Measurements from ENCODE around the gene LCE3E.

LCE3E gene

DNA sequence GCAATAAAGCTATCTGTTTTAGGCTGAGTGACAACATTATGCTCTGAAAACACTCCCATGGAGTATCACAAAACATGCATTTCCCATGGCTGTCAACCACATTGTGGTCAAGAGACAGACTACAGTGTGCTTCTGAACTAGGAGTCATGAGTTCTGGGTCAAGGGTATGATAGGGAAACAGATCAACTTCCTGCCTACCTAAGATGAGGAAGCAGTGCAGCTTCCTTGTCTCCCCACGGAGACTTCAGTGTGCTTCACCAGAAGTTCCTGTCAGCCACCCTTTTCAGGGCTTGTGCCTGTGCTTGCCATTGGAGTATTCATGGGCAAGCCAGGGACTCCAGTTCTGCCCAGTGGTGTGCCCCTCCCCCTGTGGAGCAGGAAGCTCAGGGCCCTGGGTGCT is 19.9 kb downstream of the LCE3E start:
- H3K27ac ChIP-seq (ENCODE audit: low read length) = no peak overlapping the region
- H3K27me3 ChIP-seq (ENCODE audit: low read depth, low read length) = no peaks in the 10 kb centered on the region
- H3K9me3 ChIP-seq (ENCODE audit: control insufficient read depth in 1 of 2, low read length in 2 of 2) = peaks cover 0 to 7% of the 10 kb centered on the region in 2 donors
- H3K4me1 ChIP-seq (ENCODE audit: control insufficient read depth in 1 of 2, insufficient read depth in 2 of 2, low read length in 2 of 2) = no peaks in the 10 kb centered on the region
- no peak overlapping the region for H3K4me3 ChIP-seq (ENCODE audit: low read depth in 1 of 2, low read length in 2 of 2)
- H3K36me3 ChIP-seq (ENCODE audit: control insufficient read depth in 1 of 2, insufficient read depth in 2 of 2, low read length in 2 of 2) = no peaks in the 10 kb centered on the region

DNA sequence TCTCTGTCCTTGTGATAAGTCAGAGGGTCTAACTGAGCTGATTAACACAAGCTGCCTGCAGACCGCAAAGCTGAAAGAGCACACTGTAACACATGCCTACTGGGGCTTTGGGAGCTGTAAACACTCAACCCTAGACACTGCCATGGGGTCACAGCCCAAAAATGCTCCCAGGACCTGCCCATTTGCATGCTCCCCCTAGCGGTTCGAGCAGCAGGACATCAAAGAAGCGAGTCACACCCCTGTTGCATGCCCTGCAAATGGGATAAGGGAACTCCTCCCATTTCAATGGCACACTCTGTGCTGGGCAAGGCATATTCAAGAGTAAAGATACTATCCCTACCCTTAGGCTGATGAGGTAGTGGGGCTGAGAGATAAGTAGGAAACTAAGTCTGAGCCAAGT is 22.8 kb downstream of the LCE3E start:
- H3K36me3 ChIP-seq (ENCODE audit: control insufficient read depth in 1 of 2, insufficient read depth in 2 of 2, low read length in 2 of 2) = no peaks in the 10 kb centered on the region
- no peak overlapping the region for H3K4me3 ChIP-seq (ENCODE audit: low read depth in 1 of 2, low read length in 2 of 2)
- H3K27me3 ChIP-seq (ENCODE audit: low read depth, low read length) = no peaks in the 10 kb centered on the region
- H3K9me3 ChIP-seq (ENCODE audit: control insufficient read depth in 1 of 2, low read length in 2 of 2) = peaks cover 0 to 7% of the 10 kb centered on the region in 2 donors
- no peaks in the 10 kb centered on the region for H3K4me1 ChIP-seq (ENCODE audit: control insufficient read depth in 1 of 2, insufficient read depth in 2 of 2, low read length in 2 of 2)
- no peak overlapping the region for H3K27ac ChIP-seq (ENCODE audit: low read length)

DNA sequence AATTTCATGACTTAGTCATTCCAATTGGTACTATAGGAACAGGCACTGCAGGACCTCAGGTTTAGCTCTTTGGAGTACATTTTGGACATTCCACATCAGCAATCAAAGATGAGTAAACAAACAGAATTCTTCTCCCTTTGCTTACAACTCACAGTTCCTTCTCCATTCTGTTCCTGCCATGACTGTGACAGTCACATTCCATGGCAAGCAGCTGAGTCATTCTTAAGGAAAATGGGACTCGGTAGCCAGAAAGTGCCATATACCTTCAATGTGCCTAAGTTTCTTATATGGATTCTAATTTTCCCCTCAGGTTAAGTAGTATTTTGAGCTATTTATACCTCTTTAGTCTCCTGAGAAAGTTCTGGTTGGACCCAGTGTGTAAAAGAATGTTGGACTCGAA is 26.7 kb downstream of the LCE3E start:
- Histone ChIP-seq H3K4me3 (ENCODE audit: low read depth in 1 of 2, low read length in 2 of 2) (no peak overlapping the region), H3K9me3 (ENCODE audit: control insufficient read depth in 1 of 2, low read length in 2 of 2) (no peaks in the 10 kb centered on the region), H3K4me1 (ENCODE audit: control insufficient read depth in 1 of 2, insufficient read depth in 2 of 2, low read length in 2 of 2) (no peaks in the 10 kb centered on the region), H3K27me3 (ENCODE audit: low read depth, low read length) (no peaks in the 10 kb centered on the region), H3K27ac (ENCODE audit: low read length) (no peak overlapping the region), H3K36me3 (ENCODE audit: control insufficient read depth in 1 of 2, insufficient read depth in 2 of 2, low read length in 2 of 2) (no peaks in the 10 kb centered on the region)

DNA sequence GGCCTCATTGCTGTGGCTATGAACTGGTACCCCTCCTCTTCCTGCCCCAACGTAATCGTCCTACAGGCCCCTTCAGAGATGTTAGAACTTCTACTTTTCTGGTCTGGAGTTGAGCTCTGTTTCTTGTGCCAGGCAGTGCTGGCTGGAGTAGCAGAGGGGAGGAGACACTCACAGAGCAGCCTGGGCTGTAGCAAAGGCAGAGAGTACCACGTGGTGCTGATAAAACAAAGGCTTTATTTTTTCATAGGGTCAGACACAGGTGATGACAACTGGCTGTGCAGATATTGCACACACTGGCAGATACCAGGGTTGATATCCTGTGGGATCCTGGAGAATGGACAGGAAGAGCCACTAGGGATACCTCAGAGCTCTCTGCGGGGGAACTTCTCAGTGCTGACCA is 29.1 kb downstream of the LCE3E start:
- no peaks in the 10 kb centered on the region for H3K4me1 ChIP-seq (ENCODE audit: control insufficient read depth in 1 of 2, insufficient read depth in 2 of 2, low read length in 2 of 2)
- no peak overlapping the region for H3K4me3 ChIP-seq (ENCODE audit: low read depth in 1 of 2, low read length in 2 of 2)
- H3K36me3 ChIP-seq (ENCODE audit: control insufficient read depth in 1 of 2, insufficient read depth in 2 of 2, low read length in 2 of 2) = no peaks in the 10 kb centered on the region
- no peaks in the 10 kb centered on the region for H3K9me3 ChIP-seq (ENCODE audit: control insufficient read depth in 1 of 2, low read length in 2 of 2)
- no peaks in the 10 kb centered on the region for H3K27me3 ChIP-seq (ENCODE audit: low read depth, low read length)
- H3K27ac ChIP-seq (ENCODE audit: low read length) = no peak overlapping the region

DNA sequence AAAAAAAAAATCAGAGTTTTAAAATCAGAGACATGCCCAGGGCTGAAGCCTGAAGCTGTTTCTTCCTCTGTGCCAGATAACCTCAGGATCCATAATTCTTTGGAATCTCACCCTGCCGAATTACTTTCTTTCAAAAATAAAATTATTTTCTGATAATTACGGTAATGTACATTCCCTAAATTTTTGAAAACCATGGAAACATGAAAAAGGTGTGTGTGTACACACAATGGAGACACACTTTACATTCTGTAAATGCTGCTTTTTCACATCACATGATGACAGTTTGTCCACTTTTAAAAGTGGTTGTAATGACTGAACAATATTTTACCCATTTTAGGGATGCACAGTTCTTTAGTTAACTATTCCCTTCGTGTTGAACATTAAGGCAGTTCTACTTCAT is 30.8 kb downstream of the LCE3E start:
- H3K36me3 ChIP-seq (ENCODE audit: control insufficient read depth in 1 of 2, insufficient read depth in 2 of 2, low read length in 2 of 2) = no peaks in the 10 kb centered on the region
- no peaks in the 10 kb centered on the region for H3K27me3 ChIP-seq (ENCODE audit: low read depth, low read length)
- H3K9me3 ChIP-seq (ENCODE audit: control insufficient read depth in 1 of 2, low read length in 2 of 2) = peaks cover 0 to 2% of the 10 kb centered on the region in 2 donors
- no peak overlapping the region for H3K27ac ChIP-seq (ENCODE audit: low read length)
- no peak overlapping the region for H3K4me3 ChIP-seq (ENCODE audit: low read depth in 1 of 2, low read length in 2 of 2)
- H3K4me1 ChIP-seq (ENCODE audit: control insufficient read depth in 1 of 2, insufficient read depth in 2 of 2, low read length in 2 of 2) = no peaks in the 10 kb centered on the region

DNA sequence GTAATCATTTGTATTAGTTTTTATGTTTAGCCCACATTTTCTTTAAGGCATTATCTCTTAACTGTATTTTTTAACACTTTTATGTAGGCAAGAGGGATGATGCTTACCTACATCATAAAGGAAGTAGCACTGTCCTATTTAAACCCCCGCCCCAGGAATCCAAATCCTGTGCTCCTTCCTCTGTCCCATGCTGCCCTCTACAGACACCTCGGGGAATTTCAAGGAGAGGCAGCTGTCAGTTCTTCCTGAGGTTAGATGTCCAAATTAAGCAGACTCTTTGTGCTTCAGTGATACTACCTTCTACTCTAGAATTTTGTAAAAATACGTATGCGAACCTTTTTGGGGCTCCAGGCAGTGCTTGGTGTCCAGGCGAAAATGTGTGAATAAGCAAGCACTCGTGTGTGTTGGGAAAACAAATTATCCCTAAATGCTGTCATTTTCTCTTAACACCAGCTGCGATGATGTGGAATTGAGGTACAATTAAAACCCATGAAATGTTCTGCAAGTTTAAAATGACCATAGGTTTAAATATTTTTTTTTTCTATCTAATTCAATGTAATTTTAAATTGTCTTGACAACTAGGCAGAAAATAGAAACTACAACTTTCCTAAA is 33.1 kb downstream of the LCE3E start:
- Histone ChIP-seq H3K4me3 (ENCODE audit: low read depth in 1 of 2, low read length in 2 of 2) (no peak overlapping the region), H3K27me3 (ENCODE audit: low read depth, low read length) (no peaks in the 10 kb centered on the region), H3K27ac (ENCODE audit: low read length) (no peak overlapping the region), H3K9me3 (ENCODE audit: control insufficient read depth in 1 of 2, low read length in 2 of 2) (peaks cover 0 to 2% of the 10 kb centered on the region in 2 donors), H3K36me3 (ENCODE audit: control insufficient read depth in 1 of 2, insufficient read depth in 2 of 2, low read length in 2 of 2) (no peaks in the 10 kb centered on the region), H3K4me1 (ENCODE audit: control insufficient read depth in 1 of 2, insufficient read depth in 2 of 2, low read length in 2 of 2) (no peaks in the 10 kb centered on the region)

DNA sequence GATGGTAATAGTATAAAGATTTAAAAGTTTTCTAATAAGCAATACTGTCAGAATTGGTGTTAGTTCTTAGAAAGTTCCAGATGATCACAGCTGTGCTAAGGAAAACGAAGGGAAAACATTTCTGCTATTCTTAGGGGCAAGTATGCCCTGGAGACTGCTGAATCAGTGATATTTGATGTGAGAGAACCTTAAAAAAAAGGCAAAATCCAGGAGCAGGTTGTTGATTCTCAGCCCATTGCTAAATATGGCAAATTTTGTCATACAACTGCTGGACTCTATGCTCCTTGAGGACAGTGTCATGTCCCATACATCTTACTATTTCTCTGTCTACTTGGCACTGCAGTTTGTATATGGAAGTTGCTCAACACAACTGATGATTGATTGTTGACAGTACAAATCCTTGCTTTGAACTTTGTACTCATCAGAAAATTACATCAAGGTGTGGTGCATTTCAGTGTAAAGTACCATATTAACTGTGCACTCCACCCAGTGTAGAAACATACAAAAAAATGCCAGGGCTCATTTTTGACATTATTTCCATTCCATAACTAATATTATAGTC is 41.4 kb downstream of the LCE3E start:
- no peaks in the 10 kb centered on the region for H3K4me1 ChIP-seq (ENCODE audit: control insufficient read depth in 1 of 2, insufficient read depth in 2 of 2, low read length in 2 of 2)
- no peak overlapping the region for H3K4me3 ChIP-seq (ENCODE audit: low read depth in 1 of 2, low read length in 2 of 2)
- no peaks in the 10 kb centered on the region for H3K27me3 ChIP-seq (ENCODE audit: low read depth, low read length)
- H3K36me3 ChIP-seq (ENCODE audit: control insufficient read depth in 1 of 2, insufficient read depth in 2 of 2, low read length in 2 of 2) = no peaks in the 10 kb centered on the region
- peaks cover 0 to 7% of the 10 kb centered on the region in 2 donors for H3K9me3 ChIP-seq (ENCODE audit: control insufficient read depth in 1 of 2, low read length in 2 of 2)
- H3K27ac ChIP-seq (ENCODE audit: low read length) = no peak overlapping the region

DNA sequence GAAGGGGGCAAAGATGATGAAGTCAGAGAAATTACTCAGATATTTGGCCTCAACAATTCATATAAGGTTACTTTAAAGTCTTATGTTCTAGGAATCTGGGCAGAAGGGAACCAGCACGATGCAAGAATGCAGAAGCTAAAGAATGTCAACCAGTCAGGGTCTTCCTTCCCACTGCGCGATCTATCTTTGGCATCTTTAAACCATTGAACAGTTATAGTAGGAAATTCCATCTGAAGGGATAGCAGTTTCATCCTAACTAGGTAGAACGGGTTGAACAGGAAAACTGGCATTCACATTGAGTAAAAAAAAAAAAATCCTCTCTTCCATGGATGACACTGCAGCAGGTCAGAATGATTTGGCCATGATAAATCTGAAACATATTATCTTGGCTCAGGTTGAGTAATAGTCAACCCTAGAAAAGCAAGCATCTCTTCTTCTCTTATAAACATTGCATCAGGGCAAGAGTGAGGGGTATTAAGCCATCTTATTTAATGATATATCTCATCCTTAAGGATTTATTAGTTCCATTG is 46.0 kb downstream of the LCE3E start:
- Histone ChIP-seq H3K36me3 (ENCODE audit: control insufficient read depth in 1 of 2, insufficient read depth in 2 of 2, low read length in 2 of 2) (no peaks in the 10 kb centered on the region), H3K4me3 (ENCODE audit: low read depth in 1 of 2, low read length in 2 of 2) (no peak overlapping the region), H3K4me1 (ENCODE audit: control insufficient read depth in 1 of 2, insufficient read depth in 2 of 2, low read length in 2 of 2) (peaks cover 0 to under 1% of the 10 kb centered on the region in 2 donors), H3K9me3 (ENCODE audit: control insufficient read depth in 1 of 2, low read length in 2 of 2) (peaks cover 0 to 7% of the 10 kb centered on the region in 2 donors), H3K27me3 (ENCODE audit: low read depth, low read length) (peaks cover 3% of the 10 kb centered on the region), H3K27ac (ENCODE audit: low read length) (no peak overlapping the region)

DNA sequence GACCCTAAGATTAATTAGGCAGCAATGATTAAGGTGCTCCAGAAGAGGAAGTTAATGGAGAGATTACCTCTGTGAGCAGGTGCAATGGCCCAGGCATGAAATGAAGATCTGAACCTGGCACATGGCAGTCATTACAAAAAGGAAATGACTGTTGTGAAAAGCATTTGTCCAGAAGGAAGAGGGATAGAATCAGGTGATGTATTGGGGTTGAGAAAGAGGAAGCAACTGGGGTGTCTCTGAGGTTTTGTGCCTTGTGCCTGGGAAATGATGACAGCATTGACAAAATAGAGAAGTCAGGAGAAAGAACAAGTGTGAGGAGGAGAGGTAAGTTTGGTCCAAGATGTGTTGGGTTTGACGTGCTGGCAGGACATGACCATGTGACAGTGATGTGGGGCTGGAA is 46.7 kb downstream of the LCE3E start:
- Histone ChIP-seq H3K4me3 (ENCODE audit: low read depth in 1 of 2, low read length in 2 of 2) (no peak overlapping the region), H3K9me3 (ENCODE audit: control insufficient read depth in 1 of 2, low read length in 2 of 2) (peaks cover 0 to 7% of the 10 kb centered on the region in 2 donors), H3K27me3 (ENCODE audit: low read depth, low read length) (peaks cover 4% of the 10 kb centered on the region), H3K27ac (ENCODE audit: low read length) (no peak overlapping the region), H3K36me3 (ENCODE audit: control insufficient read depth in 1 of 2, insufficient read depth in 2 of 2, low read length in 2 of 2) (no peaks in the 10 kb centered on the region), H3K4me1 (ENCODE audit: control insufficient read depth in 1 of 2, insufficient read depth in 2 of 2, low read length in 2 of 2) (peaks cover 0 to 3% of the 10 kb centered on the region in 2 donors)

DNA sequence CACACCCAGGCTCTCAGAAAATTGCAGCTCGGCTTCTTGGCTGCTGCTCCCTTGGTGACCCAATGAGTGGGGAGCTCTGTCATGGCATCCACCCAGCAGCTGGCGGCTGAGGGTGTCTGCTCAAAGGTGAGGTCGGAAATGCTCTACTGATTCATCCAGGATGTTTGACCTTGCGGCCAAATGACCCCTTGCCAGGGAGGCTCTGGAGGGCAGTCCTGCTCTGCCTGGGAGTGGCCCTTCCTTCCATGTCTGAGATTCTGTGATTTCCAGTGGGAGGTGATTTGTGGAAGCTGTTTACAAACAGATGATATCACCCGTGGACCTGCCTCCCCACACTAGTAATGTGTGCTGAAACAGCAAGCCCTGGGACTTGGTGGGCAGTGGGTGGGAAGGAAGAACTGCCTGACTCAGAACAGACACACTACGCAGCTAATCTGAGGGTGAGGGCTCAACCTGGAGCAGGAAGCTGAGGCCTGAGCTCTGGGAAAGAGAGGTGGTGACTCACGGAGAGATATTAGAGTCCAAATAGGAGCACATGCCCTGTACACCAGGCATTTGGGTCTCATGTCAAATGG is 49.3 kb downstream of the LCE3E start:
- H3K36me3 ChIP-seq (ENCODE audit: control insufficient read depth in 1 of 2, insufficient read depth in 2 of 2, low read length in 2 of 2) = no peaks in the 10 kb centered on the region
- no peak overlapping the region for H3K4me3 ChIP-seq (ENCODE audit: low read depth in 1 of 2, low read length in 2 of 2)
- peaks cover 0 to 3% of the 10 kb centered on the region in 2 donors for H3K4me1 ChIP-seq (ENCODE audit: control insufficient read depth in 1 of 2, insufficient read depth in 2 of 2, low read length in 2 of 2)
- H3K9me3 ChIP-seq (ENCODE audit: control insufficient read depth in 1 of 2, low read length in 2 of 2) = no peaks in the 10 kb centered on the region
- peaks cover 13% of the 10 kb centered on the region for H3K27me3 ChIP-seq (ENCODE audit: low read depth, low read length)
- H3K27ac ChIP-seq (ENCODE audit: low read length) = no peak overlapping the region

DNA sequence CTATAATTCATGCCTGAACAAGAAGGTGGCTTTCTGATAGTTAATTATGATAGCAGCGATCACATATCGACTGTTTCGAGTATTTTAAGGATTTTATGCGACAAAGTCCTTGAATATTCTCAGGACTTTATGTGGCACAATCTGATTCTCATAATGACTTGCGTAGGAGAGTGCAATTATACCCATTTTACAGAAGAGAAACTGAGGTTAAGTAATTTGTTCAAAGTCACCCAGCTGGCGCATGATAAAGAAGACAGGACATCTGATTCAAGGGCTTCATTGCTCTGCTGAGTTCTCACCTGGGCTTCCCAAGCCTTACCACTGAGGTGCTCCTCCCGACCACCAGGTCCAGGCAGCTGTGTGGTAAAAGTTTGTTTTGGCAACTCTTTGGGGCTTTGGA is 50.5 kb downstream of the LCE3E start:
- H3K4me1 ChIP-seq (ENCODE audit: control insufficient read depth in 1 of 2, insufficient read depth in 2 of 2, low read length in 2 of 2) = peaks cover 0 to 3% of the 10 kb centered on the region in 2 donors
- no peaks in the 10 kb centered on the region for H3K9me3 ChIP-seq (ENCODE audit: control insufficient read depth in 1 of 2, low read length in 2 of 2)
- no peak overlapping the region for H3K27ac ChIP-seq (ENCODE audit: low read length)
- no peak overlapping the region for H3K4me3 ChIP-seq (ENCODE audit: low read depth in 1 of 2, low read length in 2 of 2)
- no peaks in the 10 kb centered on the region for H3K36me3 ChIP-seq (ENCODE audit: control insufficient read depth in 1 of 2, insufficient read depth in 2 of 2, low read length in 2 of 2)
- H3K27me3 ChIP-seq (ENCODE audit: low read depth, low read length) = peaks cover 16% of the 10 kb centered on the region
